Epithelial cell of prostate (primary cell): Measurements from ENCODE around the gene PTPRH.
"Not testable (repeated sequence)": the region's sequence is repeated elsewhere in the genome, so short reads cannot be mapped to it uniquely, and the experiment has no call there.

ENCODE experiments used
- DNase-seq: peaks from one replicate; pipeline ENCODE4 v3.0.0-alpha.2; 2011; ENCODE audit warnings: low read depth, low spot score
- H3K27ac ChIP-seq: fragments of 450-650 bp; 2 replicates; pipeline ENCODE4 v1.5.1; 2017; ENCODE audit warnings: mild to moderate bottlenecking

Gene PTPRH

GRCh38 chr19:55227241-55228014, 18.1 kb upstream of the PTPRH start:
- no peak for DNase-seq
- no peak overlapping the region for H3K27ac ChIP-seq

DNA sequence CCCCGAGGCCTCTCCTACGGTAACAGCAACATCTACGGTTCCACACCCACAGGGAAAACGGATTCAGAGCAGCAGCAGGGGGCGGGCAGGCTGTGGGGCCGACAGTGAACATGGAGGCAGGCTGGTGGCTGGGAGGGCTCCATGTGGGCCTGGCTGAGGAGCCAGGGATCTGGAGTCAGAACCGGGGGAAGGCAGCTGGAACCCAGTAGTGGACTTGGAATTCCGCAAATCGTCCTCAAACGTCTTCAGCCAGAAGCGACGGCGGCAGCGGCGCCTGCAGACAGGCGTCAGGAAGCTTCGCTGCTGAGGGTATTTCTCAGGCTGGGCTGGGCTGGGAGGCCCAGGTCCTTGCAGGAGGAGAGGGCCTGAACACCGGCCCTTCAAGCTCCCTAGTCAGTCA, 17.5 kb upstream of the PTPRH start:
- no peak overlapping the region for H3K27ac ChIP-seq
- DNase-seq, result no peak

DNA sequence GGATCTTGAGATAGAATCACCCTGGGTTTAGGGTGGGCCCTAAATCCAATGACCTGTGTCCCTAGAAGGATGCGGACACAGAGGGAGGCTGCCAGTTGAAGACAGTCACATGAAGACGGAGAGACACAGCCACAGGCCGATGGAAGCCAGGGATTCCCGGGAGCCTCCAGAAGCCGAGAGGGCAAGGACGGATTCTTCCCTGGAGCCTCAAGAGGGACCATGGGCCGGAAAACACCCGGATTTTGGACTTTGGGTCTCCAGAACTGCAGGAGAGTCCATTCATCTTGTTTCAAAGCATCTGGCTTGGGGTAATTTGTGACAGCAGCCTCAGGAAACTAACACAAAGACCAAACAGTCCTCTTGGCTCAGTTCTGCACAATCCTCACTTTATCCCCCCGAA, 17.0 kb upstream of the PTPRH start:
- no peak for DNase-seq
- H3K27ac ChIP-seq, result no peak overlapping the region

DNA sequence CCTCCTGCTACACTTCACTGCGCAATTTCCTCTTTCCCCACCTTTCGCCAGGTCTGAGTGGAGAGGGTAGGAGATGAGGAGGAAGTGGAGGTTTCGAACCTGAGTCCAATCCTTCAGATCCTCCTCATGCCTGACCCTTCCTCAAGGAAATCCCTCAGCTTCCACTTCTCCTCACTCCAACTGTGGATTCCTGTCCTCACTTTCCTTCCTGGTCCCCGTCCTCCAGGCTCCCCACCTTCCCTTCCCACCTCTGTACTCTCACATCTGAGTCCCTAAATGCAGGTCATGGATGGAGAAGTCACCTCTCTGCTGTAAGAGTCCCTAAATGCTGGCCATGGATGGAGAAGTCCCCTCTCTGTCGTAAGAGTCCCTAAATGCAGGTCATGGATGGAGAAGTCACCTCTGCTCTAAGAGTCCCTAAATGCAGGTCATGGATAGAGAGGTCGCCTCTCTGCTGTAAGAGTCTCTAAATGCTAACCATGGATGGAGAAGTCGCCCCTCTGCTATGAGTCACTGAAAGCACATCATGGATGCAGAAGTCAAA, 16.2 kb upstream of the PTPRH start:
- H3K27ac ChIP-seq, result no peak overlapping the region
- DNase-seq, result no peak

DNA sequence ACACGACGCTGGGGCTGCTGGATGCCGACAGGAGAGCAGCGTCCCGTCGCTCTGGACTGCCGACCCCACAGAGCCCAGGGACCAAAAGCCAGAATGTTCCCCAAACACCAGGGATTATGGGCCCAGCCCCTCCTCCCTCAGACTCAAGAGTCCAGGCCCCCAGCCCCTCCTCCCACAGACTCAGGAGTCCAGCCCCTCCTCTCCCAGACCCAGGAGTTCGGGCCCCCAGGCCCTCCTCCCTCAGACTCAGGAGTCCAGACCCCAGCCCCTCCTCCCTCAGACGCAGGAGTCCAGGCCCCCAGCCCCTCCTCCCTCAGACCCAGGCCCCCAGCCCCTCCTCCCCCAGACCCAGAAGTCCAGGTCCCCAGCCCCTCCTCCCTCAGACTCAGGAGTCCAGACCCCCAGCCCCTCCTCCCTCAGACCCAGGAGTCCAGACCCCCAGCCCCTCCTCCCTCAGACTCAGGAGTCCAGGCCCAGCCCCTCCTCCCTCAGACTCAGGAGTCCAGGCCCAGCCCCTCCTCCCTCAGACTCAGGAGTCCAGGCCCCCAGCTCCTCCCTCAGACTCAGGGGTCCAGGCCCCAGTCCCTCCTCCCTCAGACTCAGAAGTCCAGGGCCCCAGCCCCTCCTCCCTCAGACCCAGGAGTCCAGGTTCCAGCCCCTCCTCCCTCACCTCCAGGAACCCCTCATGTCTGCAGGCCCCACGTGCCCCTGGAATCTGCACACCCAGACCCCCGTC, 15.5 kb upstream of the PTPRH start:
- not testable (repeated sequence) for DNase-seq, H3K27ac ChIP-seq

DNA sequence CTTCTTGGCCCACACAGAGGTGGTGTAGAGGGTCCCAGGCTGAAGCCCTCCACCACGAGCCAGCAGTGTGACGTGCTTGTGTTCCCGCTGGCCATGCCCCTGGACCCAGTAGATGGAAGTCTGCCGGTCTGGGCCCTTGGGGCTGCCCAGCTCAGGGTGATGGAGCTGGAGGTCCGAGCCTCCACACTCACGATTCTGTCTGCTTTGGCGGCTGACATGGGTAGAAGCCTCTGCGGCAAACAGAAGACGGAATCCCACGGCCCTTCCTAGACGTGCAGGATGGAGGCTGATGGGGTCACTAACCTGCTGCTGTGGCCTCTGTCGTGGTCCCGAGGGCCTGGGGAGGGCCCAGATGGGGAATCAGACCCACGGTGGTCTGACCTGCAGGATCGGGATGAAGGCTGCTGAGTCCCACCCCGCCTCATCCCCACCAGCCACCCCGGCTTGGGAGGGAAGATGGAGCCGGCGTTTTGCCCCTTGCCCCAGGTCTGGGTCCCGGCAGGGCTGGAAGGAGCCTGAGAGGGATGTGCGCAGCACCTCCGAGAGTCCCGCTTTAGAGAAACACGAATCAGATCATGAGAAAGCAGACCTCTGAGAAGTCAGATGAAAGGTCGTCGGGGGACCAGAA, 14.9 kb upstream of the PTPRH start:
- no peak for DNase-seq
- H3K27ac ChIP-seq, result no peak overlapping the region

DNA sequence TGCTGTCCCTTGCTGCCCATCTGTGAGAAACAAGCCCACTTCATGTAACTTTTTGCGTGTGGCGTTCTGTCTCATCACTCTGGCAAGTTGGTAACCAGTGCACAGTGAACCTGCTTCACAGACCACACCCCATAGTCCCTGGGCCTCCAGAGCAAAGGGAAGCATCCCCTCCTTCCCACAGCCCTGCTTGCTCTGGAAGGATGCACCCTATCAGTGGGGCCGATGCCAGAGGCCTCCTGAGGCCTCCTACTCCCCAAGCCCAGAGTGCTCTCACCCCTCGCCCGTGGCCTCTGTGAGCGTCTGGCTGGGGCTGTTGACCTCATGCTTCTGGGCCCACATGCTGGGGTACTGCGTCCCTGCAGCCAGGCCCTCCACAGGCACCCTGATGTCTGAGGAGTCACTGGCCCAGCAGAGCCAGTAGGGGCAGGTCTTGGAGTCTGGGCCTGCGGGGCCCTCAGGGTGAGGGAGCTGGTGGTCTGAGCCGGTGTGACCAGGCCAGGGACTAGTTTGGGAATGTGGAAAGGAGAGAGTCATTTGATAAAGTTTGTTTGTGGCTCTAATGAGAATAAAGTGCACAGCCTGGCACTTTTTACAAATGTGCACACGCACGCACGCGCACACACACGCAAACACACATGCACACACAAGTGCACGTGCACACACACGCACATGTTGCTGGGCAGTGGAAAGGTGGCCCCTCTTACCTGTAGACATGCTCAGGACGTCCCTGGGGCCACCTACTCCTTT, 14.2 kb upstream of the PTPRH start:
- DNase-seq, result no peak
- no peak overlapping the region for H3K27ac ChIP-seq

DNA sequence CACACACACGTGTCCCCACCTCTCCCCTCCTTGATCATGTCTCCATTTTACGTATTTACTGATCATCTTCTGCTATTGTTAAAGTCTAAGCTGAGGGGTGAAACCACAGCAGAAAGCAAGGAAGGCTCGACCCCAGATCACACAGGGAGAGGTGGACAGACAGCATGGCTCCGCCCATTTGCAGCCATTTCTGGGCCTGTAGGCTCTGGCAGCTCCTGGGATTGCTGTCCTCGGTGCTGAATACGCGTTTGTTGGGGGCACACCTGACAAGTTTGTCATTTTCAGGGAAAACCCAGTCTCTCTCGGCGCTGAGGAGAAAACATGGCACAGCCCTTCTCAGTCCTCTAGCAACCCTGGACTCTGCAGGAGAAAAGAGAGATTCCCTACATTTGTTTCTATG, 11.2 kb upstream of the PTPRH start:
- no peak overlapping the region for H3K27ac ChIP-seq
- no peak for DNase-seq

DNA sequence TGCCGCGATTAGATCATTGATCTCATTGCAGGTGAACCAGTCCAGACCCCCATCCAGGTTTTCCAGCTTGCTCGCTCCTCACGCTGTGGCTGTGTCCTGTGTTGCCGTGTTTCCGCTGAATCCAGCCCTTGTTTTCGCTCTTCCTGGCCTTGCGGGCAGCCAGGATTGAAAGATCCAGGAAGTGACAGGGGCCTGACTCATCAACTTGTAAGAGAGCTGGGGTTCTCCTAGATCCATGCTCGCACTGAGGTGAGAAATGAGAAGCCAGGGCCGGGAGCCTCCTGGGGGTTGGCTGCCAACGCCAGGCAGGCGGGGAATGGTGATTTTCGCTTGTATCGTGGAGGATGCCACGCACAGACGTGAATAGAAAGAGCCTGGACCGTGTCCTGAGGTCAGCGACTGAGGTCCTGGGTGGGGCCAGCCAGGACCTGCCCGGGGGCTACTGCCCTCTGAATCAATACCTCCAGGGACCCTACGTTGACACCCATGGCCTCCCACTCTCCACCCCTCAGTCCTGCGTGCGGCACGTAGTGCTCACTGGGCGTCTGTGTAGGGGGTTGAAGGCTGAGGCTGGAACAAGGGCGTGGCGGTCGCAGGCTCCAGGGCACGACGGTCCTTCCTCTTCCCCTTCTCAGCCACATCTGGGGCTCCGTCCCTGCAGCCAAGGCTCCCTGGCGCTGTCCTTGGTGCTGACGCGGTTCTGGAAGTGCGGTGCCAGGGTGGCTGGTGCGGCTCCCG, 7.3 kb upstream of the PTPRH start:
- H3K27ac ChIP-seq, result peak overlapping the region; percentile 89

GRCh38 chr19:55213547-55213946, 4.2 kb upstream of the PTPRH start:
- H3K27ac ChIP-seq, result no peak overlapping the region
- no peak for DNase-seq

More for the DNA sequence above, 7.3 kb upstream of the PTPRH start:
- DNase-seq, result peak; percentile 99

- no peak for DNase-seq
- H3K27ac ChIP-seq, result no peak overlapping the region
Measured at GRCh38 chr19:55212447-55212846, 3.1 kb upstream of the PTPRH start.

DNA sequence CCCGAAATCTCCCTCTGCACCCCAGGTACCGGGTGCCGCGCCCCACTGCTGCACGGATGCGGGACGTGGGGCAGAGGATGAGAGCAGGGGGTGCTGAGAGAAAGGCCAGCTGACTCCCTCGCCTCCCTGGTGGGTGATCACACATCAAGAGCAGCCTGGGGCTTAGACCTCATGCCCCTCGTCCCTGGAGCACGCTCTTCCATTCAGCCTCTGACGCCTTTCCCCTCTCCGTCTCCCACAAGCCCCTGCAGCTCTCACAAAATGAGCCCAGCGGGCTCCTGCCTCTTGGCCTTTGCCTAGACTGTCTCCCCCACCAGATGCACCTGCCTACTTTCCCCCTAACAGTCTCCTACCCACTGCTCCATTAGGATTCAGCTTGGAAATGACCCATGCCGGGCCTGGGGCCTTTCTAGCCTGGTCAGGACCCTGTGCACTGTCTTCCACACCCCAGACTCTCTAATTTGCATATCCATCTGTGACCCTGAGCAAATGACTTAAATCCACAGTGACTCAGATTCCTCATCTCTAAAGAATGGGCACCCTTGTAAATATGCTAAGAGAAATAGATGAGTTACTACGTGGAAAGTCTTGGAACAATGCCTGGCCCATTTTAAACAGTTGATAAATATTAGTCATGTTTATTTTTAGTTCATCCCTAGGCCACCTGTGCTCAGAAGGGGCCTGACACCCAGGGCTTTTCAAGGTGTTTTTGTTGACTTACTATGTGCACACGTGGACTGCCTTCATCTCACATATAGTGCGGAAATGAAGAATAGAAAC, 582 bp upstream of the PTPRH start:
- H3K27ac ChIP-seq, result peak overlapping the region; percentile 67
- DNase-seq, result peak; percentile 91

- H3K27ac ChIP-seq, result peak overlapping the region; percentile 28
- peak; percentile 40 for DNase-seq
Measured at GRCh38 chr19:55206664-55207500, 2.4 kb downstream of the PTPRH start.

- H3K27ac ChIP-seq, DNase-seq: not testable (repeated sequence)
Measured at GRCh38 chr19:55202199-55202598, 7.1 kb downstream of the PTPRH start.

GRCh38 chr19:55199620-55200204, 9.6 kb downstream of the PTPRH start:
- no peak overlapping the region for H3K27ac ChIP-seq
- no peak for DNase-seq

- H3K27ac ChIP-seq, result no peak overlapping the region
- no peak for DNase-seq
Measured at GRCh38 chr19:55198651-55199050, 10.7 kb downstream of the PTPRH start.

- no peak for DNase-seq
Measured at GRCh38 chr19:55197528-55197927, 11.8 kb downstream of the PTPRH start.

DNA sequence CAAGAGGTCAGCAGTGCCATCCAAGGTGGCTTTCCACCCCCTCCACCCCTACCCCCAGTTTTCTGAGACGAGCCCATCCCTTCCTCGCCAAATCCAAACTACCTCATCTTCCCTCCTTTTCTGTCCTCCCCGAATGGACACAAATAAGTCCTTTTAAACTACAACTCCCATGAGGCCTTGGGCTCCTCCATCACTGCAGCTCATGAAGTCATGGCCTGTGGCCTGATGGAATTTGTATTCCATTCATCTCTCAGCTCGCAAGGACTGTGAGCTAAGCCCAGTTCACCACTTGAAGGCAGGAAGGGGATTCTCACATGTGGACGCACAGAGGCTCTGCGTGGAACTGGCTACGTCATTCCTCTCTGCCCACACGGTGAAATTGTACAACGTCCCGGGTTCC, 12.5 kb downstream of the PTPRH start:
- DNase-seq, result no peak
- no peak overlapping the region for H3K27ac ChIP-seq

More at GRCh38 chr19:55197528-55197927, 11.8 kb downstream of the PTPRH start:
- H3K27ac ChIP-seq, result no peak overlapping the region
